Esophagus muscularis mucosa (tissue), 4 donors: ENCODE data around the gene DOCK1. TPM values are rescaled to one million over a fixed set of nuclear protein-coding genes. Genes with fewer than 3 reads are reported as not detected.

Experiments used
- DNase-seq: peaks from one replicate; pipeline ENCODE4 v3.0.0-alpha.2; 2017; ENCODE audit errors: extremely low spot score
- H3K27ac ChIP-seq, 4 donors: fragments of 200-600 bp; sonication (generic); replicated peaks in 1 of 4; 1 replicate in 3 of 4; 2 replicates in 1 of 4; pipeline ENCODE4 v1.5.1; 2016 to 2019; ENCODE audit warnings: mild to moderate bottlenecking in 1 of 4
- H3K27me3 ChIP-seq, 4 donors: fragments of 200-600 bp; sonication (generic); one replicate each; pipeline versions ENCODE4 v1.5.1 to v1.6.0; 2016 to 2019
- H3K36me3 ChIP-seq, 4 donors: fragments of 200-600 bp; sonication (generic); one replicate each; pipeline ENCODE4 v1.5.1; 2016 to 2019
- H3K4me1 ChIP-seq, 4 donors: fragments of 200-600 bp; sonication (generic); one replicate each; pipeline ENCODE4 v1.5.1; 2016 to 2019
- H3K4me3 ChIP-seq, 4 donors: fragments of 200-600 bp; sonication (generic); 1 replicate in 2 of 4; 2 replicates in 2 of 4; pipeline ENCODE4 v1.5.1; 2016 to 2019; ENCODE audit warnings: mild to moderate bottlenecking in 4 of 4, moderate library complexity in 1 of 4
- H3K9me3 ChIP-seq, 4 donors: fragments of 200-600 bp; sonication (generic); 1 replicate in 3 of 4; 2 replicates in 1 of 4; pipeline ENCODE4 v1.5.1; 2016 to 2019
- CTCF ChIP-seq, 3 experiments: fragments of 200-600 bp in 2 of 3; fragments of 450-650 bp in 1 of 3; sonication (generic) in 2 of 3; IDR thresholded peaks; one replicate each; pipeline ENCODE4 v1.5.1; 2017 to 2019; ENCODE audit warnings: antibody characterized with exemption in 3 of 3, mild to moderate bottlenecking in 2 of 3, moderate library complexity in 1 of 3
- EP300 ChIP-seq: sonication (generic); formaldehyde crosslinking; IDR thresholded peaks from one replicate; pipeline ENCODE4 v1.6.1; 2017; ENCODE audit warnings: antibody characterized with exemption
- POLR2A ChIP-seq: fragments of 450-650 bp; IDR thresholded peaks from one replicate; pipeline ENCODE4 v1.6.1; 2017; ENCODE audit warnings: antibody characterized with exemption, moderate library complexity, mild to moderate bottlenecking, low read depth
- POLR2AphosphoS5 ChIP-seq, 2 donors: sonication (generic); formaldehyde crosslinking; IDR thresholded peaks; one replicate each; pipeline ENCODE4 v1.6.1; 2017; ENCODE audit warnings: antibody characterized with exemption in 2 of 2
- WGBS: methylation state at CpG from one replicate; pipeline ENCODE4 v1.1.5; 2018; 5-methylcytosine and 5-hydroxymethylcytosine counted together
- intact Hi-C: fragments of 100-400 bp; cut with DNase I; formaldehyde crosslinking; loops from one replicate; pipeline ENCODE4 v1.15.1; 2023
- total RNA-seq, 4 donors: library from RNA; depleted of rRNA; stranded (reverse); fragments of >200 nt; gene quantifications; one replicate each; pipeline versions ENCODE4 v1.1.0 to v1.2.1, GENCODE V29; 2016

The DOCK1 gene
- total RNA-seq, 4 donors from 2014 or later = 41.4 to 60.3 (median 55.3) TPM

GRCh38 chr10:127218658-127219057, 313.4 kb downstream of the DOCK1 start:
- 96% methylated on average over 3 of the region's 3 CpGs for WGBS
- intact Hi-C loops = no loop called here

DNA sequence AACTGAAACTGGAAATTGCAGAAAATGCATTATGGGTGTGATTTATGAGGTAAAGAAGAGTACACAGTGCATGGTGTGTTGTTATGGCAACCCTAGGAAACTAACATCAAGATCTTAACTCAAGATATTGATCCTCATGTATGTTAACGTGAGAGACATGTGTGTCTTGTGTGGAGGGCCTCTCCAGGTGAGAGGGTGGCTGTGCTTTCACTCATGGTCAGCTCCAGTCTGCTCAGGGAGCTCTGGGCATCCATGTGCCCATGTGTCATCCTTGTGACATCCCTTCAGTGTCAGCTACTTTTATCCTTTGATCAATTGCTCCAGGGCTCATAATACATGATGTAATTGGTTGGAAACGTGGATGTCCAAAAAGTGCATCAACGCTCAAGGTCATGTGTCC, 316.1 kb downstream of the DOCK1 start:
- Histone ChIP-seq H3K4me1 (no peaks in the 10 kb centered on the region), H3K36me3 (no peaks in the 10 kb centered on the region), H3K9me3 (no peaks in the 10 kb centered on the region), H3K27me3 (no peaks in the 10 kb centered on the region), H3K4me3 (no peak overlapping the region), H3K27ac (no peak overlapping the region)
- no peak for TF ChIP-seq EP300
- no peak for TF ChIP-seq CTCF (IDR thresholded peaks at IDR 0.05)
- no peak for TF ChIP-seq POLR2AphosphoS5 (IDR thresholded peaks at IDR 0.05)
- TF ChIP-seq POLR2A = no peak
- intact Hi-C loops = no loop called here
- 70% methylated on average over 3 of the region's 3 CpGs for WGBS
- no peak for DNase-seq

More at GRCh38 chr10:127218658-127219057, 313.4 kb downstream of the DOCK1 start:
- no peak overlapping the region for H3K4me3 ChIP-seq
- H3K9me3 ChIP-seq = no peaks in the 10 kb centered on the region
- TF ChIP-seq CTCF (IDR thresholded peaks at IDR 0.05) = no peak
- no peak for TF ChIP-seq POLR2AphosphoS5 (IDR thresholded peaks at IDR 0.05)
- TF ChIP-seq EP300 = no peak
- TF ChIP-seq POLR2A = no peak
- no peak overlapping the region for H3K27ac ChIP-seq
- no peak for DNase-seq
- no peaks in the 10 kb centered on the region for H3K36me3 ChIP-seq
- no peaks in the 10 kb centered on the region for H3K4me1 ChIP-seq
- no peaks in the 10 kb centered on the region for H3K27me3 ChIP-seq

DNA sequence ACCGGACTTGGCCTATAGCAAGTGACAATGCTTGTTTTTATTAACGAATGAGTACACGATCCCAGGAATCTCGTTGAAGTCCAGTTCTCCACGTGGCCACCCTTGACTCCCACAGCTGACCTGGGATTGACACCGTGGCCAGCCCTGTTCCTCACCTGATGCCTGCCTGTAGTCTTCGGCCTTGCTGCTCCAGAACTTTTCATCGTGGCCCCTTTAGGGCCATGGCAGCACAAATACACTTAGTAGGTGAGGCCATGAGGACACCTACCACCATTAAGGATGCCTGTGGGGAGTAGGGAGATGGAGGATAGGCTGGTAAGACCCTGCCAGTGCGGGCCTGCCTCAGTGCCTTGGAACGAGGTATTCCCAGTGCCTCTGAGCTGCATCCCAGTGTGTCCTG, 321.8 kb downstream of the DOCK1 start:
- no peaks in the 10 kb centered on the region for H3K4me1 ChIP-seq
- H3K9me3 ChIP-seq = no peaks in the 10 kb centered on the region
- intact Hi-C loops = no loop called here
- TF ChIP-seq POLR2A (no peak), EP300 (no peak), POLR2AphosphoS5 (IDR thresholded peaks at IDR 0.05) (no peak), CTCF (IDR thresholded peaks at IDR 0.05) (no peak)
- H3K27me3 ChIP-seq = no peaks in the 10 kb centered on the region
- H3K27ac ChIP-seq = no peak overlapping the region
- whole genome bisulfite sequencing = 94% methylated on average over 8 of the region's 10 CpGs
- H3K4me3 ChIP-seq = no peak overlapping the region
- DNase-seq = no peak
- H3K36me3 ChIP-seq = no peaks in the 10 kb centered on the region

DNA sequence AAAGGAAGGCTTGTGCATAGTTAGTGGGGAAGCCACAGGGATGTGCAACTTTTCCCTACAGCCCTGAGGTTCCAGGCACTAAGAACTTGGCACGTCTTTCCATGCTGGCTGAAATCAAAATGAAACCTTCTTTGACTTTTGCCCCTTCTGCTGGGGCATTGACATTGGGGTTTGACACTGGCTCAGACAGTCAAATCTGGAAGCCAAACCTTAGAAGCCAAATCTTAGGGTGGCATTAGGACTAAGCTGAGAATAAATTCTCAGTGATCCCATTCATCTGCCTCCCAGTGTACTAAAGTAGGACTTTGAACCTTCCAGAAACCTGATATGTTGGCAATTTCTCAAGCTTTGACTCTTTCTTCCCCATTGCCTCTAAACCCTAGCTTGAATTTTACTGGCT, 322.4 kb downstream of the DOCK1 start:
- Histone ChIP-seq H3K4me1 (no peaks in the 10 kb centered on the region), H3K27ac (no peak overlapping the region), H3K4me3 (no peak overlapping the region), H3K9me3 (no peaks in the 10 kb centered on the region), H3K36me3 (no peaks in the 10 kb centered on the region), H3K27me3 (no peaks in the 10 kb centered on the region)
- no peak for TF ChIP-seq CTCF (IDR thresholded peaks at IDR 0.05)
- no peak for TF ChIP-seq POLR2A
- TF ChIP-seq POLR2AphosphoS5 (IDR thresholded peaks at IDR 0.05) = no peak
- TF ChIP-seq EP300 = no peak
- DNase-seq = no peak
- WGBS = no CpG with 5 or more reads among the region's 1 CpG
- intact Hi-C loops = no loop called here

DNA sequence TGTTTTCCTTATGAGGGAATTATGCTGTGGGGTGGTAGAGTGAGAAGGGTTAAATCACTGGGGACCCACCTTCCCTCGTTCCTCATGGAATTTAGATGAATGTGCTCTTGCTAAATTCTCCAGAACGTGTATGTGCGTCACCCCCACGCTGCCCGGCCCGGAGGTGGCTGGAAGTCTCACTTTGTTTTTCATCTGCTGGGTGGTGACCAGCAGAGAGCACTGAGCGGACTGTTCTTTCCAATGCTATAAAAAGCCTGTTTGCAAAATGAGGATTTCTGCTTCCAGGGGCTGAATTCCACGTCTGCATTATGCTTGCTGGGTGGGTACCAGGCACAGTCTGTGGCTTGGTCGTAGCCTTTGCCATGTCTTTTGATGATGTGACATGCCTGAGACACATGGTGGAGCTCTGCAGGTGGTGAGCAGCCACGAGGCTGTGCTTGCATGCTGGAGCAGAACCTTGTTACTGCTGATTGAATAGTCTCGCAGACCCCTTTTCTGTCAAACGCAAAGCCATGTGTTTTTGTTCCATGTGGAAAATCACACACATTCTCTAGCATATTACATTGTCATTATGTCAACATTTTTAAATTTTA, 323.1 kb downstream of the DOCK1 start:
- no peak for DNase-seq
- H3K27me3 ChIP-seq = no peaks in the 10 kb centered on the region
- H3K36me3 ChIP-seq = no peaks in the 10 kb centered on the region
- no peak for TF ChIP-seq EP300
- no peak for TF ChIP-seq POLR2AphosphoS5 (IDR thresholded peaks at IDR 0.05)
- TF ChIP-seq CTCF (IDR thresholded peaks at IDR 0.05) = no peak
- no peak for TF ChIP-seq POLR2A
- H3K4me1 ChIP-seq = no peaks in the 10 kb centered on the region
- H3K4me3 ChIP-seq = no peak overlapping the region
- intact Hi-C loops = no loop called here
- WGBS = 75% methylated on average over 11 of the region's 12 CpGs
- H3K9me3 ChIP-seq = no peaks in the 10 kb centered on the region
- H3K27ac ChIP-seq = no peak overlapping the region
